GM12865 (cell line): ENCODE results near the gene KIF3B.
"Not testable (repeated sequence)": the region's sequence is repeated elsewhere in the genome, so short reads cannot be mapped to it uniquely, and the experiment has no call there.

Source experiments
- DNase-seq: peaks from one replicate; pipeline ENCODE4 v3.0.0; 2010; ENCODE audit warnings: low read depth
- H3K4me3 ChIP-seq: 2 replicates; pipeline ENCODE4 v1.5.1; 2011; ENCODE audit warnings: mild to moderate bottlenecking, low read depth, low read length, control low read depth
- TF ChIP-seq, protein P1 (sequence below): IDR thresholded peaks from 2 replicates; pipeline ENCODE4 v1.5.1; 2011; ENCODE audit warnings: low read length, control low read depth, low read depth, inconsistent platforms; ENCODE audit not compliant: insufficient read depth; ENCODE audit errors: missing control alignments

Gene KIF3B

DNA sequence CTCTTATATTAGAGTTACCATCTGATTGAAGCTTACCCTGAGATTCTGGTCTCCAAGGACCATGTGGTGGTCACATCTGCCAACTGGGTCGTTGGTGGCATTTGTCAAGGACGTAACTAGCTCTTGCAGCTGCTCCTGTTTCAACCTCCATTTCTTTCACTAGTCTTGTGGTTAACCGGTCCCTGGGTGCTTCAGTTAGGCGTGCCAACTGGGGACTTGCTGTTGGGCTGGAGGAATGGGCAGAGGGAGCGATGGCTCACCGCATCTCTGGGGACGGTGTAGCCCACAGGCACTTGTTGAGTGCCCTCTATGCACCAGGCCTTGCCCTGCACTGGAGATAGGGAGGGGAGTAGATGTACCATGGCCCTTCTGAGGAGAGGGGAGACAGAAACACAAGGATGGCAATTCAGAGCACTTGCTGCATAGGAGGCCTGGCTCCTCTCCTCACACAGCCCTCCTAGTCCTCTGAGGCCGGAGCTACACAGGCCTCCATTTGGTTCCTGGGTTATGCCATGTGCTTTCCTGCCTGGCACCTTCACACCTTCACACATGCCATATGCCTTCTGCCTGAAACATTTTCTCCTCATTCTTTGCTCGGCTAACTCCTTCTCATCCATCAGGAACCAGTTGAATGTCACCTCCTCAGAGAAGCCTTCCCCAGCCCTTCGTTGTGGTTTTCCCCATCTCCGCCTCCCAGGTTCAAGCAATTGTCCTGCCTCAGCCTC lies 60.6 kb downstream of the KIF3B start:
- no peak for DNase-seq
- H3K4me3 ChIP-seq: no peak overlapping the region
- TF ChIP-seq, protein P1, sequence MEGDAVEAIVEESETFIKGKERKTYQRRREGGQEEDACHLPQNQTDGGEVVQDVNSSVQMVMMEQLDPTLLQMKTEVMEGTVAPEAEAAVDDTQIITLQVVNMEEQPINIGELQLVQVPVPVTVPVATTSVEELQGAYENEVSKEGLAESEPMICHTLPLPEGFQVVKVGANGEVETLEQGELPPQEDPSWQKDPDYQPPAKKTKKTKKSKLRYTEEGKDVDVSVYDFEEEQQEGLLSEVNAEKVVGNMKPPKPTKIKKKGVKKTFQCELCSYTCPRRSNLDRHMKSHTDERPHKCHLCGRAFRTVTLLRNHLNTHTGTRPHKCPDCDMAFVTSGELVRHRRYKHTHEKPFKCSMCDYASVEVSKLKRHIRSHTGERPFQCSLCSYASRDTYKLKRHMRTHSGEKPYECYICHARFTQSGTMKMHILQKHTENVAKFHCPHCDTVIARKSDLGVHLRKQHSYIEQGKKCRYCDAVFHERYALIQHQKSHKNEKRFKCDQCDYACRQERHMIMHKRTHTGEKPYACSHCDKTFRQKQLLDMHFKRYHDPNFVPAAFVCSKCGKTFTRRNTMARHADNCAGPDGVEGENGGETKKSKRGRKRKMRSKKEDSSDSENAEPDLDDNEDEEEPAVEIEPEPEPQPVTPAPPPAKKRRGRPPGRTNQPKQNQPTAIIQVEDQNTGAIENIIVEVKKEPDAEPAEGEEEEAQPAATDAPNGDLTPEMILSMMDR: no peak

DNA sequence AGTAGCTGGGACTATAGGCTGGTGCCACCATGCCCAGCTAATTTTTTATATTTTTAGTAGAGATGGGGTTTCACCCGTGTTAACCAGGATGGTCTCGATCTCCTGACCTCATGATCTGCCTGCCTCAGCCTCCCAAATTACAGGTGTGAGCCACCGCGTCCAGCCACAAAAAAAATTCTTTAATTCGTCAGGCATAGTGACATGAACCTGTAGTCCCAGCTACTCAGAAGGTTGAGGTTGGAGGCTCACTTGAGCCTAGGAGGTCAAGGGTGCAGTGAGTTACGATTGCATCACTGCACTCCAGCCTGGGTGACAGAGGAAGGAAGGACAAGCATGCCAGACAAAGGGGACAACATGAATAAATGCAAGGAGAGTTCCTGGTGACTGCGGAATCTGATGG lies 61.2 kb downstream of the KIF3B start:
- H3K4me3 ChIP-seq: no peak overlapping the region
- no peak for DNase-seq
- TF ChIP-seq, protein P1: no peak

DNA sequence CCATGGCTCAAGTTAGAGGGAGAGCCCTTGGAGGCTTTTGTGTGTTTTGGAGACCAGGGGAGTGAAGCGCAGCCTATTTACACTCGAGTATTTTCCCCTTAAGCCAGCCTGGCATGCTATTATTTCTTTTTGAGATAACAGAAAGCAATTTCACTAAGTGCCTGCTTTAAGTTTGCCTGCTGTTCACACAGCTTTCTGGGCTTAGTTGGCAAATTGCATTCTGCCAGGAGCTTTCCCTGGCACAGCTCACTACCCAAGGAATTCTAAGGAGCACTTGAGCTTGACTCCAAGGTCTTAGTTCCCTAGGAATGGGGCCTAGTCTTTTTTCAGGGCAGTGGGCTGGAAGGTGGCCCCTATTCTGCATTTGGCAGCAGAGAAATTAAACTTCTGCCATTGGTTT lies 61.7 kb downstream of the KIF3B start:
- TF ChIP-seq, protein P1: no peak
- H3K4me3 ChIP-seq: no peak overlapping the region
- no peak for DNase-seq

DNA sequence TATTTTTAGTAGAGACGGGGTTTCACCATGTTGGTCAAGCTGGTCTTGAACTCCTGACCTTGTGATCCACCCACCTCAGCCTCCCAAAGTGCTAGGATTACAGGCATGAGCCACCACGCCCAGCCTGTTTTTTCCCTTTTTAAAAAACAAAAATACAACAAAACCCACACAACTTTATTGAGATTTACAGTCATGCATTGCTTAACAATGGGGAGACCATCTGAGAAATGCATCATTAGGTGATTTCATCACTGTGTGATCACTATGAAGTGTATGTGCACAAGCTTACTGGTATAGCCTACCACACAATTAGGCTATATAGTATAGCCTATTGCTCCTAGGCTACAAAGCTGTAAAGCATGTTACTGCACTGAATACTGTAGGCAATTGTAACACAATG lies 63.6 kb downstream of the KIF3B start:
- DNase-seq, H3K4me3 ChIP-seq: not testable (repeated sequence)

DNA sequence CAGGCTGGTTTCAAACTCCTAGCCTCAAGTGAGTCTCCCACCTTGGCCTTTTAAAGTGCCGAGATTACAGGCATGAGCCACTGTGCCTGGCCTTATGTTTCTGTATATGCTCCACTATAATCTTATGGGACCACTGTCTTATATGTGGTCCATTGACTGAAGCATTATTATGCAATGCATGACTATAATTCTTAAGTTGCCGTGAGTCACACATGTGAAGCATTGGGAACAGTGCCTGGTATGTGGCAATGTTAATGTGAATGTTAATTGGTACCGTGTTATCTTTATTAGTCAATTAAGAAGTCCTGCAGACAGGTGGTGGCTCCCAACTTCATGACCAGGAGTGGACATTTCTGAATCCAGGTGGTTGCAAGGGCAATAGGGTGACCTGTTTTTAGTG lies 66.0 kb downstream of the KIF3B start:
- no peak overlapping the region for H3K4me3 ChIP-seq

DNA sequence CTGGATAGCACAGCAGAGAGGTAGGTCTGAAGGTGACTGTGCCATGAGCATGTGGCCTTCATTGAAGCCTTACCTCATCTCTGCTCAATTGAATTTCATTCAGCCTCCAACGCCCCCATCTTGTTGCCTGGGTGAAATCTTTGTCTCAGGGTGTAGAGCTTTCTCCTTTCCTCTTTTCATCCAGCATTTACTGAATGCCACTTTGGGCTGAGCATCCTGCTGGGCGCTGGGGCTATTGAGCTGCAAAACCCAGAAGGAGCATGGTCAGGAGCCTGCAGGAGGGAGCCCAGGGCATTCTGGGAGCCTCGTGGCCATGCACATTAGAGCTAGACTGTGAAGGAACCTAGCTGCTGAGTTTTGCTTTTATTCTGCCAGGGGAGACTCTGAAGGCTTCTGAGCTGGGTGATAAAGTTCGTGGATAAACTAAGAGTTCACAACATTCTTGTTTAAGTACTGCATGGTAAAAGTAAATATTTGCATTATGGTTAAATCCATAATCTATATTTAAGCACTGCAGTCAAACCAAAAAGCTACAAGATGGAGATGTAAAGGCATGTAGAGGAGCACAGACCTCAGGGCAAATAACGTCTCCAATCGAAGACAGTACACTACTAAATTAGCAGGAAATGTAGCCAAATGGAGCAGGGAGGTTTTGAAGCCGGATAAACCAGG lies 67.5 kb downstream of the KIF3B start:
- H3K4me3 ChIP-seq: no peak overlapping the region
- TF ChIP-seq, protein P1: no peak
- DNase-seq: no peak

More for the DNA sequence above, 66.0 kb downstream of the KIF3B start:
- no peak for DNase-seq
- TF ChIP-seq, protein P1: no peak

DNA sequence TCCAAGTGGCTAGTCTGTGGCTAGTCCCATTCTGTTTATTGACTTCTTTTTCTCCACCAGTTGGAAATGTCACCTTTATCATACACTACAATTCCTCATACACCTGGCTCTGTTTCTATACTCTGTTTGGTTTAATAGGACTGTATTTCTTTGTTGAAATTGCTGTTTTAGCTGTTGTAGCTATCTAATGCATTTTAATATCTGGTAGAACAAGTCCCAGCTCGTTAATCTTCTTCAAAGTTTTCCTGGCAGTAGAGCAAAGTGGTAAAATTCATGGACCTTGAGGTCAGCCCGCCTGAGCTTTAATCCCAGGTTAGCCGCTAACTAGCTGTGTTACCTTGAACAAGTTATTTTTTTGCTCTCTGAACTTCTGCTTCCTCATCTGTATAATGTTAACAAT lies 70.8 kb downstream of the KIF3B start:
- TF ChIP-seq, protein P1: no peak
- no peak for DNase-seq
- H3K4me3 ChIP-seq: no peak overlapping the region
